Measurements from ENCODE around the gene RNU7-1. TPM values are rescaled to one million over a fixed set of nuclear protein-coding genes. Genes with fewer than 3 reads are reported as not detected.
"Not testable (repeated sequence)": the region's sequence is repeated elsewhere in the genome, so short reads cannot be mapped to it uniquely, and the experiment has no call there.

Gene RNU7-1
- not detected for total RNA-seq
- long read RNA-seq = 0 reads

- intact Hi-C loops (cut with DNase I) = loop anchor here (5.0 to 10.0 kb wide), 2 partner anchors 98 to 171 kb away; no protein-coding TSS in a partner anchor
- ATAC-seq (ENCODE audit: poor library complexity) (peak; percentile 72), DNase-seq (peak; percentile 86)
Measured at GRCh38 chr12:6943722-6944380, at the start of gene RNU7-1, which contains the start of gene C12orf57. TSS of gene RNU7-1 (plus strand) at chr12:6943816. TSS of gene C12orf57 (plus strand) at chr12:6944022. CDS start at chr12:6944122, 100 bp downstream.

- intact Hi-C loops (cut with DNase I) = no loop called here
- ATAC-seq (ENCODE audit: poor library complexity) (no peak), DNase-seq (no peak)
Measured at GRCh38 chr12:6894321-6894720, 49.3 kb upstream of the RNU7-1 start.

- intact Hi-C loops (cut with DNase I) = no loop called here
- DNase-seq (peak; percentile 2), ATAC-seq (ENCODE audit: poor library complexity) (no peak)
Measured at GRCh38 chr12:6896846-6897435, 46.7 kb upstream of the RNU7-1 start.

- DNase-seq = no peak
- ATAC-seq (ENCODE audit: poor library complexity) = no peak
- intact Hi-C loops (cut with DNase I) = no loop called here
Measured at GRCh38 chr12:6899427-6899826, 44.2 kb upstream of the RNU7-1 start.

GRCh38 chr12:6899837-6900519 is 43.6 kb upstream of the RNU7-1 start:
- DNase-seq (peak; percentile 72), ATAC-seq (ENCODE audit: poor library complexity) (peak; percentile 32)
- intact Hi-C loops (cut with DNase I) = no loop called here

GRCh38 chr12:6902448-6902847 is 41.2 kb upstream of the RNU7-1 start:
- intact Hi-C loops (cut with DNase I) = no loop called here

GRCh38 chr12:6903722-6904121 is 39.9 kb upstream of the RNU7-1 start:
- DNase-seq (no peak), ATAC-seq (ENCODE audit: poor library complexity) (no peak)
- intact Hi-C loops (cut with DNase I) = no loop called here

More at GRCh38 chr12:6902448-6902847, 41.2 kb upstream of the RNU7-1 start:
- ATAC-seq (ENCODE audit: poor library complexity) (no peak), DNase-seq (peak; percentile 4)

GRCh38 chr12:6904280-6905276 is 39.0 kb upstream of the RNU7-1 start, which contains the start of gene LRRC23:
TSS of gene LRRC23 (plus strand) at chr12:6904822. CDS start at chr12:6905634, 812 bp downstream.
- ATAC-seq (ENCODE audit: poor library complexity) = peak; percentile 98
- intact Hi-C loops (cut with DNase I) = no loop called here

GRCh38 chr12:6905414-6906040 is 38.1 kb upstream of the RNU7-1 start:
- DNase-seq (no peak), ATAC-seq (ENCODE audit: poor library complexity) (no peak)
- intact Hi-C loops (cut with DNase I) = no loop called here

More at GRCh38 chr12:6904280-6905276, 39.0 kb upstream of the RNU7-1 start, which contains the start of gene LRRC23:
- peak; percentile 98 for DNase-seq

- DNase-seq = peak; percentile 38
- intact Hi-C loops (cut with DNase I); ATAC-seq (ENCODE audit: poor library complexity): not testable (repeated sequence)
Measured at GRCh38 chr12:6908141-6908540, 35.5 kb upstream of the RNU7-1 start.

- intact Hi-C loops (cut with DNase I) = no loop called here
- ATAC-seq (ENCODE audit: poor library complexity) (no peak), DNase-seq (peak; percentile 2)
Measured at GRCh38 chr12:6909421-6910145, 34.0 kb upstream of the RNU7-1 start.

GRCh38 chr12:6912164-6912935 is 31.3 kb upstream of the RNU7-1 start:
- DNase-seq = peak; percentile 7
- intact Hi-C loops (cut with DNase I) = no loop called here

GRCh38 chr12:6914246-6914946 is 29.2 kb upstream of the RNU7-1 start, which contains the start of gene ENO2:
TSS of gene ENO2 (plus strand) at chr12:6914580. CDS start at chr12:6915833, 1,253 bp downstream.
- intact Hi-C loops (cut with DNase I) = no loop called here
- DNase-seq (peak; percentile 81), ATAC-seq (ENCODE audit: poor library complexity) (peak; percentile 90)

More at GRCh38 chr12:6912164-6912935, 31.3 kb upstream of the RNU7-1 start:
- ATAC-seq (ENCODE audit: poor library complexity) = no peak

- ATAC-seq (ENCODE audit: poor library complexity) = peak; percentile 19
- intact Hi-C loops (cut with DNase I) = no loop called here
- DNase-seq = peak; percentile 42
Measured at GRCh38 chr12:6914947-6915788, 28.4 kb upstream of the RNU7-1 start.

- intact Hi-C loops (cut with DNase I) = no loop called here
- DNase-seq (no peak), ATAC-seq (ENCODE audit: poor library complexity) (no peak)
Measured at GRCh38 chr12:6915789-6916285, 27.8 kb upstream of the RNU7-1 start.

Data from Right ventricle myocardium superior (tissue), 1 donor.